HCT116 (cell line): ENCODE measurements around the gene ITGAL. TPM values are rescaled to one million over a fixed set of nuclear protein-coding genes. Genes with fewer than 3 reads are reported as not detected.

ENCODE experiments used
- ATAC-seq: fragments of 200-7000 bp; cut with Tn5 transposase; 2 replicates; pipeline ENCODE4 v1.9.1; 2020; ENCODE audit warnings: mild to moderate bottlenecking, moderate library complexity
- BruUV-seq: library from RNA; stranded (reverse); fragments of 400-500 nt; replicated peaks from 2 replicates; lab custom pipeline; 2021; lab: Mats Ljungman, UMichigan
- CTCF ChIA-PET: fragments of 300-600 bp; sonication (Branson Sonifier 250); formaldehyde crosslinking; loops from one replicate; lab custom pipeline; 2021; ENCODE audit warnings: antibody characterized with exemption; lab: Charles Lee
- POLR2A ChIA-PET: fragments of 300-600, 350-600 bp; sonication (Branson Sonifier 250); formaldehyde crosslinking; loops from one replicate; lab custom pipeline; 2021; ENCODE audit warnings: antibody characterized with exemption; lab: Charles Lee
- RAD21 ChIA-PET, 2 experiments: fragments of 300-600 bp; sonication (Branson Sonifier 250); formaldehyde crosslinking; loops; one replicate each; lab custom pipeline; 2023; ENCODE audit warnings: low total read pairs in 2 of 2; ENCODE audit not compliant: uncharacterized antibody in 2 of 2, unreplicated experiment in 2 of 2, low non-redundant PET in 1 of 2; lab: Charles Lee
- DNase-seq: peaks from one replicate; pipeline ENCODE4 v3.0.0-alpha.2; 2010; ENCODE audit warnings: low read depth, low spot score
- H2AFZ ChIP-seq: fragments of 200-600 bp; shearing (Covaris generic), sonication (generic); 2 replicates; pipeline ENCODE4 v1.6.1; 2017; ENCODE audit warnings: low read depth, mixed run types, mixed read lengths, antibody characterized with exemption, low read length; ENCODE audit not compliant: poor library complexity, severe bottlenecking
- H3K27ac ChIP-seq: 2 replicates; pipeline ENCODE4 v1.5.1; 2012; ENCODE audit warnings: low read depth, low read length
- H3K27me3 ChIP-seq: fragments of 200-600 bp; sonication (generic); 2 replicates; pipeline ENCODE4 v1.6.1; 2016; ENCODE audit warnings: mixed run types, low read length, mixed read lengths; ENCODE audit not compliant: insufficient read depth
- H3K36me3 ChIP-seq, 2 experiments: fragments of 200-500 bp in 1 of 2; fragments of 200-600 bp in 1 of 2; sonication (Bioruptor generic) in 1 of 2; sonication (generic) in 1 of 2; 2 replicates each; pipeline versions ENCODE4 v1.5.1 to v1.6.1; 2014 to 2016; ENCODE audit warnings: low read length in 2 of 2, inconsistent platforms in 1 of 2, mixed read lengths in 1 of 2, mixed run types in 1 of 2; ENCODE audit not compliant: insufficient read depth in 2 of 2, control insufficient read depth in 1 of 2
- H3K4me1 ChIP-seq, 2 experiments: fragments of 200-600 bp in 1 of 2; sonication (generic) in 1 of 2; 2 replicates each; pipeline versions ENCODE4 v1.5.1 to v1.6.1; 2012 to 2017; ENCODE audit warnings: low read length in 2 of 2, inconsistent platforms in 1 of 2, mild to moderate bottlenecking in 1 of 2, mixed read lengths in 1 of 2, mixed run types in 1 of 2, moderate library complexity in 1 of 2; ENCODE audit not compliant: insufficient read depth in 2 of 2, control insufficient read depth in 1 of 2
- H3K4me2 ChIP-seq: fragments of 200-600 bp; sonication (generic); 2 replicates; pipeline ENCODE4 v1.6.1; 2017; ENCODE audit warnings: mixed run types, low read length, mixed read lengths
- H3K4me3 ChIP-seq, 2 experiments: fragments of 200-600 bp in 1 of 2; sonication (generic) in 1 of 2; replicated peaks in 1 of 2; 2 replicates each; pipeline ENCODE4 v1.5.1; 2011 to 2016; ENCODE audit warnings: low read length in 2 of 2, control low read depth in 1 of 2, low read depth in 1 of 2, mild to moderate bottlenecking in 1 of 2, mixed read lengths in 1 of 2, mixed run types in 1 of 2
- H3K79me2 ChIP-seq: fragments of 200-600 bp; sonication (generic); 2 replicates; pipeline ENCODE4 v1.6.1; 2017; ENCODE audit warnings: mild to moderate bottlenecking, mixed run types, low read length, moderate library complexity, mixed read lengths; ENCODE audit not compliant: insufficient read depth
- H3K9ac ChIP-seq: fragments of 200-600 bp; sonication (generic); 2 replicates; pipeline ENCODE4 v1.6.1; 2016; ENCODE audit warnings: low read length, mixed read lengths
- H3K9me2 ChIP-seq: fragments of 200-600 bp; sonication (generic), shearing (Covaris generic); 2 replicates; pipeline ENCODE4 v1.6.1; 2017; ENCODE audit warnings: mixed run types, mild to moderate bottlenecking, moderate library complexity; ENCODE audit not compliant: insufficient read depth
- H3K9me3 ChIP-seq, 2 experiments: fragments of 200-500 bp in 1 of 2; fragments of 200-600 bp in 1 of 2; sonication (Bioruptor generic) in 1 of 2; sonication (generic) in 1 of 2; 2 replicates each; pipeline ENCODE4 v1.6.1; 2014 to 2017; ENCODE audit warnings: low read length in 2 of 2, mixed read lengths in 2 of 2, inconsistent platforms in 1 of 2, low read depth in 1 of 2, mild to moderate bottlenecking in 1 of 2, mixed run types in 1 of 2, moderate library complexity in 1 of 2; ENCODE audit not compliant: control insufficient read depth in 1 of 2, insufficient read depth in 1 of 2
- H4K20me1 ChIP-seq: fragments of 200-600 bp; sonication (generic), shearing (Covaris generic); 2 replicates; pipeline ENCODE4 v1.6.1; 2017; ENCODE audit warnings: mixed run types, mild to moderate bottlenecking, moderate library complexity; ENCODE audit not compliant: insufficient read depth
- CBX3 ChIP-seq: IDR thresholded peaks from 2 replicates; pipeline ENCODE4 v1.6.1; 2012; ENCODE audit warnings: low read depth
- EGR1 ChIP-seq: IDR thresholded peaks from 2 replicates; pipeline ENCODE4 v1.6.1; 2012; ENCODE audit warnings: low read depth
- ELF1 ChIP-seq: IDR thresholded peaks from 2 replicates; pipeline ENCODE4 v1.6.1; 2012; ENCODE audit warnings: low read depth, borderline replicate concordance
- FOSL1 ChIP-seq: IDR thresholded peaks from 2 replicates; pipeline ENCODE4 v1.6.1; 2012; ENCODE audit warnings: low read depth
- POLR2AphosphoS5 ChIP-seq: IDR thresholded peaks from 2 replicates; pipeline ENCODE4 v1.6.1; 2011; ENCODE audit warnings: mild to moderate bottlenecking, low read depth, low read length, moderate library complexity
- SIN3A ChIP-seq: IDR thresholded peaks from 2 replicates; pipeline ENCODE4 v1.6.1; 2012; ENCODE audit warnings: low read depth
- TCF7L2 ChIP-seq: IDR thresholded peaks from 2 replicates; pipeline ENCODE4 v1.7.0; 2011; ENCODE audit warnings: borderline replicate concordance, inconsistent platforms; ENCODE audit not compliant: insufficient read depth, insufficient read length; ENCODE audit errors: extremely low read depth
- YY1 ChIP-seq: IDR thresholded peaks from 2 replicates; pipeline ENCODE4 v1.6.1; 2011; ENCODE audit warnings: low read length, low read depth, moderate library complexity, mild to moderate bottlenecking; ENCODE audit not compliant: insufficient replicate concordance; ENCODE audit errors: extremely low read depth
- ZNF274 ChIP-seq: fragments of 200-500 bp; sonication (Bioruptor generic); IDR thresholded peaks from 2 replicates; pipeline ENCODE4 v1.6.1; 2014; ENCODE audit warnings: mild to moderate bottlenecking, low read depth, low read length, inconsistent platforms
- intact Hi-C: fragments of 100-400 bp; cut with micrococcal nuclease; formaldehyde crosslinking; loops from 2 replicates; pipeline ENCODE4 v1.10.0; 2022
- total RNA-seq: library from RNA; stranded (reverse); gene quantifications from one replicate; pipeline ENCODE4 v1.2.1, GENCODE V29; 2021; ENCODE audit not compliant: unreplicated experiment
- TF ChIP-seq, protein P1 (sequence below): IDR thresholded peaks from 2 replicates; pipeline ENCODE4 v1.6.1; 2012
- TF ChIP-seq, protein P2 (sequence below): IDR thresholded peaks from 2 replicates; pipeline ENCODE4 v1.6.1; 2012; ENCODE audit warnings: low read depth
- TF ChIP-seq, protein P3 (sequence below), 3 experiments: fragments of 200-600 bp in 1 of 3; sonication (generic) in 1 of 3; IDR thresholded peaks in 2 of 3; conservative IDR thresholded peaks in 1 of 3; 2 replicates each; pipeline ENCODE4 v1.5.1; 2012 to 2017; ENCODE audit warnings: low read depth in 2 of 3, low read length in 2 of 3, antibody characterized with exemption in 1 of 3, borderline replicate concordance in 1 of 3, control low read depth in 1 of 3, mild to moderate bottlenecking in 1 of 3, mixed read lengths in 1 of 3, mixed run types in 1 of 3, moderate library complexity in 1 of 3; ENCODE audit not compliant: insufficient read depth in 1 of 3
- TF ChIP-seq, protein P4 (sequence below): IDR thresholded peaks from 2 replicates; pipeline ENCODE4 v1.6.1; 2012

ITGAL gene
- total RNA-seq, 1 experiment from 2014 or later = 1.4 TPM

DNA sequence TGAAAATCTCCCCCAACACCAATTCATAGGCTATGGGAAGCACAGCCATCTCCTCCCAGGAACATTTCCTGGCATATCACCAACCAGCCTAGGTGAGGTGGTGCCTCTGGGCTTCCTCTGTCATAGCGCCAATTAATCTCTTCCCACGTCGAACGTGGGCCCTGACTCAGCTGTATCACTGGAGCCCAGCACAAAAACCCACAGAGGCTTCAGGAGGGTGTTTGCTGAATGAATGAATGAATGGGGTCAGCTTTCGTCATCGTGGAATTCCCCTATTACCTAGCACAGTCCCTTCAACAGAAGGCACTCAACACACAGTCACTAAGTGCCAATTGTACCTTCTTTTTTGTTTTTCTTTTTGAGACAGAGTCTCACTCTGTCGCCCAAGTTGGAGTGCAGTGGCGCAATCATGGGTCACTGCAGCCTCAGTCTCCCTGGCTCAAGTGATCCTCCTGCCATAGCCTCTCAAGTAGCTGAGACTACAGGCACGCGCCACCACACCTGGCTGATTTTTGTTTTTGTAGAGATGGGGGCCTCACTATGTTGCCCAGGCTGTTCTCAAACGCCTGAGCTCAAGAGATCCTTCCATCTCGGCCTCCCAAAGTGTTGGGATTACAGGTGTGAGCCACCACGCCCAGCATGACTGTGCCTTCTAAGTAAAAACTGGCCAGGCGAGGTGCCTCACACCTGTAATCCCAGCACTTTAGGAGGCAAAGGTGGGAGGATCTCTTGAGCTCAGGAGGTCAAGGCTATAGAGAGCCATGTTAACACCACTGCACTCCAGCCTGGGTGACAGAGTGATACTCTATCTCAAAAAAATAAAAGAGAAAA, 94.8 kb downstream of the ITGAL start:
- peaks cover 4 to 17% of the 10 kb centered on the region in 2 experiments; a peak in 2 of 4 replicates for H3K4me1 ChIP-seq
- intact Hi-C loops = no loop called here
- H3K9me3 ChIP-seq = no peaks in the 10 kb centered on the region
- no peaks in the 10 kb centered on the region for H3K79me2 ChIP-seq
- ATAC-seq = no peak
- no peaks in the 10 kb centered on the region for H3K27me3 ChIP-seq
- H3K36me3 ChIP-seq = no peaks in the 10 kb centered on the region
- TF ChIP-seq POLR2AphosphoS5 (no peak), CBX3 (no peak), ELF1 (no peak), SIN3A (no peak), EGR1 (no peak), FOSL1 (no peak), TCF7L2 (no peak), YY1 (no peak), ZNF274 (no peak)
- TF ChIP-seq, protein P1, sequence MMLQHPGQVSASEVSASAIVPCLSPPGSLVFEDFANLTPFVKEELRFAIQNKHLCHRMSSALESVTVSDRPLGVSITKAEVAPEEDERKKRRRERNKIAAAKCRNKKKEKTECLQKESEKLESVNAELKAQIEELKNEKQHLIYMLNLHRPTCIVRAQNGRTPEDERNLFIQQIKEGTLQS = no peak
- TF ChIP-seq, protein P2, sequence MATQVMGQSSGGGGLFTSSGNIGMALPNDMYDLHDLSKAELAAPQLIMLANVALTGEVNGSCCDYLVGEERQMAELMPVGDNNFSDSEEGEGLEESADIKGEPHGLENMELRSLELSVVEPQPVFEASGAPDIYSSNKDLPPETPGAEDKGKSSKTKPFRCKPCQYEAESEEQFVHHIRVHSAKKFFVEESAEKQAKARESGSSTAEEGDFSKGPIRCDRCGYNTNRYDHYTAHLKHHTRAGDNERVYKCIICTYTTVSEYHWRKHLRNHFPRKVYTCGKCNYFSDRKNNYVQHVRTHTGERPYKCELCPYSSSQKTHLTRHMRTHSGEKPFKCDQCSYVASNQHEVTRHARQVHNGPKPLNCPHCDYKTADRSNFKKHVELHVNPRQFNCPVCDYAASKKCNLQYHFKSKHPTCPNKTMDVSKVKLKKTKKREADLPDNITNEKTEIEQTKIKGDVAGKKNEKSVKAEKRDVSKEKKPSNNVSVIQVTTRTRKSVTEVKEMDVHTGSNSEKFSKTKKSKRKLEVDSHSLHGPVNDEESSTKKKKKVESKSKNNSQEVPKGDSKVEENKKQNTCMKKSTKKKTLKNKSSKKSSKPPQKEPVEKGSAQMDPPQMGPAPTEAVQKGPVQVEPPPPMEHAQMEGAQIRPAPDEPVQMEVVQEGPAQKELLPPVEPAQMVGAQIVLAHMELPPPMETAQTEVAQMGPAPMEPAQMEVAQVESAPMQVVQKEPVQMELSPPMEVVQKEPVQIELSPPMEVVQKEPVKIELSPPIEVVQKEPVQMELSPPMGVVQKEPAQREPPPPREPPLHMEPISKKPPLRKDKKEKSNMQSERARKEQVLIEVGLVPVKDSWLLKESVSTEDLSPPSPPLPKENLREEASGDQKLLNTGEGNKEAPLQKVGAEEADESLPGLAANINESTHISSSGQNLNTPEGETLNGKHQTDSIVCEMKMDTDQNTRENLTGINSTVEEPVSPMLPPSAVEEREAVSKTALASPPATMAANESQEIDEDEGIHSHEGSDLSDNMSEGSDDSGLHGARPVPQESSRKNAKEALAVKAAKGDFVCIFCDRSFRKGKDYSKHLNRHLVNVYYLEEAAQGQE = no peak
- TF ChIP-seq, protein P3, sequence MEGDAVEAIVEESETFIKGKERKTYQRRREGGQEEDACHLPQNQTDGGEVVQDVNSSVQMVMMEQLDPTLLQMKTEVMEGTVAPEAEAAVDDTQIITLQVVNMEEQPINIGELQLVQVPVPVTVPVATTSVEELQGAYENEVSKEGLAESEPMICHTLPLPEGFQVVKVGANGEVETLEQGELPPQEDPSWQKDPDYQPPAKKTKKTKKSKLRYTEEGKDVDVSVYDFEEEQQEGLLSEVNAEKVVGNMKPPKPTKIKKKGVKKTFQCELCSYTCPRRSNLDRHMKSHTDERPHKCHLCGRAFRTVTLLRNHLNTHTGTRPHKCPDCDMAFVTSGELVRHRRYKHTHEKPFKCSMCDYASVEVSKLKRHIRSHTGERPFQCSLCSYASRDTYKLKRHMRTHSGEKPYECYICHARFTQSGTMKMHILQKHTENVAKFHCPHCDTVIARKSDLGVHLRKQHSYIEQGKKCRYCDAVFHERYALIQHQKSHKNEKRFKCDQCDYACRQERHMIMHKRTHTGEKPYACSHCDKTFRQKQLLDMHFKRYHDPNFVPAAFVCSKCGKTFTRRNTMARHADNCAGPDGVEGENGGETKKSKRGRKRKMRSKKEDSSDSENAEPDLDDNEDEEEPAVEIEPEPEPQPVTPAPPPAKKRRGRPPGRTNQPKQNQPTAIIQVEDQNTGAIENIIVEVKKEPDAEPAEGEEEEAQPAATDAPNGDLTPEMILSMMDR (IDR thresholded peaks at IDR 0.05 in 2 of 3, conservative IDR thresholded peaks at IDR 0.05 in 1 of 3; ENCODE audit: borderline replicate concordance in 1 of 3, insufficient read depth in 1 of 3, low read depth in 2 of 3, low read length in 2 of 3) = no peak
- TF ChIP-seq, protein P4, sequence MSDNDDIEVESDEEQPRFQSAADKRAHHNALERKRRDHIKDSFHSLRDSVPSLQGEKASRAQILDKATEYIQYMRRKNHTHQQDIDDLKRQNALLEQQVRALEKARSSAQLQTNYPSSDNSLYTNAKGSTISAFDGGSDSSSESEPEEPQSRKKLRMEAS = no peak
- no TSS peak for BruUV-seq
- H3K9ac ChIP-seq = no peak overlapping the region
- CTCF ChIA-PET = no interaction called here
- POLR2A ChIA-PET = no interaction called here
- RAD21 ChIA-PET = interaction anchor here in 1 of 2 experiments (0.7 kb wide), 1 partner anchor 41 kb away, joined by 6 read pairs; no protein-coding TSS in a partner anchor
- DNase-seq = no peak
- H3K9me2 ChIP-seq = no peaks in the 10 kb centered on the region
- no peak overlapping the region for H3K4me2 ChIP-seq
- no peak overlapping the region for H2AFZ ChIP-seq
- H3K4me3 ChIP-seq = no peak overlapping the region
- no peaks in the 10 kb centered on the region for H4K20me1 ChIP-seq
- H3K27ac ChIP-seq = no peak overlapping the region
